CMK (cell line): Measurements from ENCODE around the gene GRK3.
"Not testable (repeated sequence)": the region's sequence is repeated elsewhere in the genome, so short reads cannot be mapped to it uniquely, and the experiment has no call there.

Experiments
- DNase-seq: peaks from one replicate; pipeline ENCODE4 v3.0.0-alpha.2; 2010; ENCODE audit warnings: low read depth

The GRK3 gene

GRCh38 chr22:25698978-25699377, 134.5 kb downstream of the GRK3 start:
- DNase-seq = no peak

GRCh38 chr22:25701056-25701780, 136.7 kb downstream of the GRK3 start:
- no peak for DNase-seq

DNA sequence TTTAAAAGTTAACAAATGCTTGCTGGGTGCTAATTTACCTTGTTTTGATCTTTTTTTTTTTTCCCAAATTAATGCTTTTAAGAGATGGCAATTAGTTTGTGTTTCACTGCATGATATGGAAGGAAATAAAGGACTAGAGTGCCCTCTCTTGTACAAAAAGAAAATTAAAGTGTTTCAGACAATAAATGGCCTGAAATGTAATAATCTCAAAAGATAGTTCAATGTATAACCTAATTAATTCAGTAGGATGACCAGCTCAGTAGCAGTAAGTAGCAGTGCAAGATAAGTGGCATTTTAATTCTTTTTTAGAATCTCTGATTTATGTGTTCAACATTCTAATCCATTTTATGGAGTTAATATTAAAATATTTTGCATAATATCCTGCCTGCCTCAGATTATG, 137.6 kb downstream of the GRK3 start:
- DNase-seq = no peak

DNA sequence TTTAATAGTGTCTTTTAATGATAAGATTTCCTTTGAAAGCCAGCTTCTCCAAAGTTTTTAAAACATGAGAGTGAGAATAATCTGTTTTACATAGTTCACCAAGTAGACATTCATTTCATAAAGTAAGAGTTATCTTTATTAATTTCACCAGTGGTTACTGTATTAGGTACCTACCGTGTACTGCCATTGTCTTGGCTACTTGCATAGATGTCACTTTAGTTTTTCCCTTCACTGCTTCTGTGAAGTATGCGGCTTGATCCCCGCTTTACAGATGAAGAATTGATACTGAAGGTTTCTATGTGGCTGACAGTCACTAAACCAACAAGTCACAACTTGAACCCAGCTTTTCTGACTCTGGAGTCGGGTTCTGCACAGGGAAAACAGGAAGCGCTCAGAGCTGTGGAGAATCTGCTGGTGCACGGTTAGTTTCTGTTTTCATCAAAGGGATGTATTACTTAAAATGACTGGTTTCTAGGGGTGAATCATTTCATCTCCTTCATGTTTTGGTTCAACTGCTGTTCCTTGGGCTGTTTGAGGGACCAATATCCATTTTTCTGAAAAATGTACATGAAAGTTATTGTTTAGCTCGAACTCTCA, 138.2 kb downstream of the GRK3 start:
- DNase-seq = no peak

DNA sequence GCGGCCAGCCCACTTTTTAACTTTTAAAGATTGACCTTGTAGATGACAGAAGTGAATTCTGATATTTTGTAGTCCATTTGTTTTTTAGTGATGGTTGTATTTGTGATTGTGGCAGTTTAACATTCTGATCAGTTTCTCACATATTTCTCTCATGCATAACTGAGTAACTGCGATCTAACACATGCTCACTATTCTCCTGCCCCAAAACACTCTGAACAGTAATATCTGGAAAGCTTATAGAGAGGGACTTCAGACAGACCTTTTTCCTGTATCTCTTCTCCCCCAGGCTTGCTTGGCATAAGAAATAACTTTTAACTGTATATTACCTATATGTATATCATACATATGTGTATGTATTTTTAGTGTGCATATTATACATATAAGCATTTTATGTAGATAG, 140.2 kb downstream of the GRK3 start:
- DNase-seq = no peak

DNA sequence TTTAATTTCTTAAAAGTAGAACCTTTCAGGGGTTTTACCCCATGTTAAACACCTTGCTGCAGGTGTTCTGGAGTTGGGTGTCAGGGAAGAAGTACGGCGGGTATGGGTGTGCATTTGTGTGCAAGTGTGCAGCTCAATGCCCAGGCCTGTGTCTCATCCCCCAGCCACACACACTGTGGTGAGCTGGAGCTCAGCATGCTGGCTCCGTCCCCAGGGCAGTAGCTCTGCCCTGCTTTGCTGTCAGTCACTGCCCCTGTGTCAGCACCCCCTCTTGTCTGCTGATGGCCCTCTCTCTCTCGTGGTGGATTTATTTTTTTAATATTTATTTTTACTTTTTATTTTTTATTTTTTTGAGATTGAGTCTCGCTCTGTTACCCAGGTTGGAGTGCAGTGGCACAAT, 141.7 kb downstream of the GRK3 start:
- no peak for DNase-seq

DNA sequence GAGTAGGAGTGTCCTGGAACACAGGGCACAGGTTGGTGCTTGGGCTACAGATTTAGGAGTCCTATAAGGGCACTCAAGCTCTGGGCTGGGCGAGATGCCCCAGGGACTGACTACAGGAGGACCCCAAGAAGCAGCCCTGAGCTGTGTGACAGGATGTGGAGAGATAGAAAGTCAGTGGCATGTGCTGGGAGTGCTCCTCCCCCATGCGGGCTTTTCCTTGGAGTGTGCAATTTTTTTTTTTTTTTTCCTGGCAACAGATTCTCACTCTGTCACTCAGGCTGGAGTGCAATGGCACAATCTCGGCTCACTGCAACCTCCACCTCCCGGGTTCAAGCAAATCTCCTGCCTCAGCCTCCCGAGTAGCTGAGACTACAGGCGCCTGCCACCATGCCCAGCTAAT, 144.0 kb downstream of the GRK3 start:
- not testable (repeated sequence) for DNase-seq

DNA sequence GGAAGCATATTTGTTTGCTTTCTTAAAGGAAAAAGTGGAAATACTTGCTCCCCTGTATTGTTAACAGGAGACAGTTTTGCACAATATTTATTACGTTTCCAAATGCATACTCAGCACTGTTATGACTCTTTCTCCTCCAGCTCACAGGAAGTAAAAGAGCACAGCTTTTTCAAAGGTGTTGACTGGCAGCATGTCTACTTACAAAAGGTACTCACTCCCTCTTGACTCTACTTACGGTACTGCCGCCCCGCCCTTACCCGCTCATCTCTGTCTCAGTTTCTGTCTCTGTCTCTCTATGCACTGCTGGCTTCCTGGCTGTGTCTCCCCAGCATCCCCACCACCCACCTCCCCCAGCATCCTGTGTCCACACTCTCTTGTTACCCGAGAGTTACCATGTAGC, 145.3 kb downstream of the GRK3 start:
- no peak for DNase-seq

- no peak for DNase-seq
These were observed 146.0 kb downstream of the GRK3 start for GRCh38 chr22:25710501-25710900.

GRCh38 chr22:25711491-25711890, 147.0 kb downstream of the GRK3 start:
- DNase-seq = no peak

- DNase-seq = no peak
These were observed 148.4 kb downstream of the GRK3 start for GRCh38 chr22:25712661-25713400.

DNA sequence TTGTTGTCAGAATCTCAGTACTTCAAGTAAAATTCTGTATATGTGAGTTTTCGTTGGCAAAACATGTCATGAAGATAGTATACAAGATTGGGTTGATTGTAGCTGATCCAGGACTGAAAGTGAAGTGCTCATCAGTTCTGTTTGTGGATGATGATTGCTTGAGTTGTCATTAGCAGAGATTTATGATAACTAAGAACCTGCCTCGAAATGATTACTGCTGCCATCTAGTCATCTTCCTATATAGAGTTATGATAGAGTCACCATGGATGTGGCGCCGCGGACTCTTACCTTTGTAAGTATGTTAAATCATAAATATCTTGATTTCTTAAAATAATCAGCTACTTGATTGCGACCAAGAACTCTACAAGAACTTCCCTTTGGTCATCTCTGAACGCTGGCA, 149.6 kb downstream of the GRK3 start:
- DNase-seq = no peak

GRCh38 chr22:25714739-25715138, 150.3 kb downstream of the GRK3 start:
- no peak for DNase-seq

DNA sequence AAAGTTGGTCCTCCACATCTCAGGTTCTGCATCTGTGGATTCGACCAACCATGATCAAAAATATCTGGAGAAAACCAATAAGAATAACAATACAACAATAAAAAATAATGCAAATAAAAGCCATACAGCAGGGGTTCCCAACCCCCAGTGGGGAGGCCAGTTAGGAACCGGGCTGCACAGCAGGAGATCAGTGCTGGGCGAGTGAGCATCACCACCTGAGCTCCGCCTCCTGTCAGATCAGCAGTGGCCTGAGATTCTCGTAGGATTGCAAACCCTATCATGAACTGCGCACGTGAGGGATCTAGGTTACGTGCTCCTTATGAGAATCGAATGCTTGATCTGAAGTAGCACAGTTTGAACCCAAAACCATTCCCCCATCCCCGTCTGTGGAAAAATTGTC, 152.2 kb downstream of the GRK3 start:
- no peak for DNase-seq

GRCh38 chr22:25718135-25718840, 153.8 kb downstream of the GRK3 start:
- no peak for DNase-seq

DNA sequence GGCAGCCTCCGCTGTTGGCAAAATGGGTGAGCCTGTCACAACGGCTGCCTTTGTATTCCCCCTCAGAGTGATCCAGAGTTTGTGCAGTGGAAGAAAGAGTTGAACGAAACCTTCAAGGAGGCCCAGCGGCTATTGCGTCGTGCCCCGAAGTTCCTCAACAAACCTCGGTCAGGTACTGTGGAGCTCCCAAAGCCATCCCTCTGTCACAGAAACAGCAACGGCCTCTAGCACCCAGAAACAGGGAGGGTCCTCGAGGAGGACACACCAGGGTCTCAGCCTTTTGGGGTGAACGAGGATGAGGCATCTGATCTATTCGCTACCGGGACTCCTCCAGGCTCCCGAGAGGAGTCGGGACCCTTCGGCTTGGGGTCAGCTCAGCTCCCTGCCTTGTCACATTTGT, 157.7 kb downstream of the GRK3 start:
- DNase-seq = no peak

- no peak for DNase-seq
These were observed 158.2 kb downstream of the GRK3 start for GRCh38 chr22:25722626-25723025.

- DNase-seq = no peak
These were observed 161.8 kb downstream of the GRK3 start for GRCh38 chr22:25726241-25726640.

DNA sequence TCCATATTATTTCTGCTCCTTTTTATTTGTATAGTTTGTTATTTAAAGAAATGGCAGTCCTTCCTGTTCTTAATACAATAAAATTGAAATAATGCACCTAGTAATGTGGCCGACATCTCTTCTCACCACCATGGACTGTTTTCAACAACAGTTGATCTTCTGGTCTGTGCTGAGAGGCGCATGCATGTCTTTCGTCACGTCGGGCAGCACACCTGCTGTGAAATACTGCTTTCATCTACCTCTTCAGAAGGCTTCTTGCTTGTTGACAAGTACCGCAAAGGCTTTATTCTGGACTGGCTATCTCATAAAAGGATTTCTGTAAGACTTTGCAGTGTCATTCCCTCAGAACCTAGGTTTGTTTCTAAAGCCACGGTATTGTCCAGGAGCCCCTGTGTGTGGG, 163.6 kb downstream of the GRK3 start:
- no peak for DNase-seq

DNA sequence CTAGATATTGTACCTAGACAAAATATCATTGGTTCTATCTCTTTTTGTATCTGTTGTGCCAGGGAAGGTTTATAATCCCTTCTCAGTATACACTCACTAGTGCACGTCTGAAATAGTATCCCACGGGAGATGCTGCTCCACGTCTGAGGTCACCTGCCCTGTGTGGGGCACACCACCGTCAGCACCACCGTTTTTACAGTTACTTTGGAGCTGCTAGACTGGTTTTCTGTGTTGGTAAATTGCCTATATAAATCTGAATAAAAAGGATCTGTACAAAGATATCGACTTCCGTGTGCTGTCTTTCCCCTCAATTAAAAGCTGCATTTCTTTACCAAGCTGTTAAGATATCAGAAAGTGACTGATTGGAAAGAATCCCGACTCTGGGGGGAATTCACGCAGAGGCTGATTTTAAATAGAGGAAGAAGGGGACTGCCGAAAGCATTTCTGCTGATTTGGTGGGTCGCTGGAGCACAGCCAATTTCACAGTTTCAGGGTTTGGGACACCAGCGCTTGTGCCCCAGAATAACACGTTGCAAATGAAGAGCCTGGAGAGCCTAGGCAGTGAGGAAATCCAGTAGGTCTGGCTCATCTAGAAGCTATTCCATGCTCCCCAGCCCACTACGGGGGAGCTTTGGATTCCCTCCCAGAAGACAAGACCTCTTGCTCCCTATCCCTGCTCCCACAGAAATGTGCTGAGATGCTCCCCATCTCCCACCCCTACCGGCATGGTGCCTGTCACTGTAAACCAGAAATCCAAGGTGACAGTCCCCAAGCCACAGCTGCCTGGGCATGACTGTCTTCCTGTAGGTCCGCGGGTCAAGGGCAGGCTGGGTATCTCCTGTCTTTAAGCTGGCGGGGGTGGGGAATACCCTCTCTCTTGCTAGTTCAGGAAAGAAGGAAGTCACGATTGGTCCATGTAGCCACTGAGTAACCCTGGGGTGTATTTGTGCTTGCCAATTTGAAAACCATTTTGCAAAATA, 164.8 kb downstream of the GRK3 start:
- no peak for DNase-seq

DNA sequence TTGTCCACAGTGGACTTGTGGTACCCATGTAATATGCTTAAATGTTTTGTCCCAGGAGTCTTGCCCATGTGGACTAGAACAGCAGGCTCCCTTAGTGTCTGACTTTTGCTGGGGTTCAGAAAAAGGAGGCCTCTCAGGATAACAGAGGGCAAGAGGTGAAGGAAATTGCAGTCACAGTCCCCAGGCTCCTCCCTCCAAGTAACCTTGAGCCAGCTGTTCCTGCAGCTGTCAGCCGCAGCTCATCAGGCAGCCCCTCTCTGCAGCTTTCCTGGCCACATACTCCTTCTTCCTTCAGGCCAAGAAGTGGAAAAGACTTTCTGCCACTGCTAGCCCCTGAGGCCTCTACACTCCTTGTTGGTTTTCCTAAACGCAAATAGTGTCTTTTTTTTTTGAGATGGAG, 171.2 kb downstream of the GRK3 start:
- no peak for DNase-seq
